GM13976 (cell line): ENCODE data around the gene SGPP1.

ENCODE experiments used
- DNase-seq: peaks from one replicate; pipeline ENCODE4 v3.0.0; 2012; ENCODE audit warnings: low spot score
- CTCF ChIP-seq: IDR thresholded peaks from 2 replicates; pipeline ENCODE4 v1.5.1; 2012; ENCODE audit warnings: borderline replicate concordance, mild to moderate bottlenecking; ENCODE audit not compliant: insufficient read depth; ENCODE audit errors: extremely low read depth, missing control alignments, control extremely low read depth
- in situ Hi-C: fragments of 300-500 bp; cut with MboI; formaldehyde crosslinking; loops from one replicate; pipeline ENCODE4 v1.12.0; 2022; ENCODE audit warnings: low sequenced_read_pairs, mixed read lengths, inconsistent platforms; ENCODE audit not compliant: unreplicated experiment

The SGPP1 gene

GRCh38 chr14:63677891-63678379 is 49.9 kb downstream of the SGPP1 start:
- DNase-seq: no peak
- no peak for TF ChIP-seq CTCF
- in situ Hi-C loops: no loop called here

GRCh38 chr14:63676615-63677014 is 51.2 kb downstream of the SGPP1 start:
- TF ChIP-seq CTCF: no peak
- no peak for DNase-seq
- in situ Hi-C loops: no loop called here

- in situ Hi-C loops: no loop called here
- no peak for DNase-seq
- no peak for TF ChIP-seq CTCF
These were observed 53.9 kb downstream of the SGPP1 start for GRCh38 chr14:63673886-63674497.

- in situ Hi-C loops: no loop called here
- no peak for TF ChIP-seq CTCF
- no peak for DNase-seq
These were observed 54.6 kb downstream of the SGPP1 start for GRCh38 chr14:63673255-63673654.

- in situ Hi-C loops: no loop called here
- no peak for TF ChIP-seq CTCF
- no peak for DNase-seq
These were observed 55.3 kb downstream of the SGPP1 start for GRCh38 chr14:63672417-63673180.

GRCh38 chr14:63671987-63672386 is 55.9 kb downstream of the SGPP1 start:
- no peak for DNase-seq
- TF ChIP-seq CTCF: no peak
- in situ Hi-C loops: no loop called here
